GM18873 (cell line): ENCODE data around the gene CSF1.

Source experiments
- ATAC-seq: cut with Tn5 transposase; IDR thresholded peaks from one replicate; pipeline ENCODE4 v1.9.1; 2021; ENCODE audit warnings: mild to moderate bottlenecking, moderate library complexity, moderate number of reproducible peaks; ENCODE audit not compliant: unreplicated experiment, low FRiP score

The CSF1 gene

GRCh38 chr1:109901141-109901523 lies 9.5 kb upstream of the CSF1 start:
- ATAC-seq: no peak

- ATAC-seq: no peak
These were observed 9.0 kb upstream of the CSF1 start for GRCh38 chr1:109901524-109902145.

DNA sequence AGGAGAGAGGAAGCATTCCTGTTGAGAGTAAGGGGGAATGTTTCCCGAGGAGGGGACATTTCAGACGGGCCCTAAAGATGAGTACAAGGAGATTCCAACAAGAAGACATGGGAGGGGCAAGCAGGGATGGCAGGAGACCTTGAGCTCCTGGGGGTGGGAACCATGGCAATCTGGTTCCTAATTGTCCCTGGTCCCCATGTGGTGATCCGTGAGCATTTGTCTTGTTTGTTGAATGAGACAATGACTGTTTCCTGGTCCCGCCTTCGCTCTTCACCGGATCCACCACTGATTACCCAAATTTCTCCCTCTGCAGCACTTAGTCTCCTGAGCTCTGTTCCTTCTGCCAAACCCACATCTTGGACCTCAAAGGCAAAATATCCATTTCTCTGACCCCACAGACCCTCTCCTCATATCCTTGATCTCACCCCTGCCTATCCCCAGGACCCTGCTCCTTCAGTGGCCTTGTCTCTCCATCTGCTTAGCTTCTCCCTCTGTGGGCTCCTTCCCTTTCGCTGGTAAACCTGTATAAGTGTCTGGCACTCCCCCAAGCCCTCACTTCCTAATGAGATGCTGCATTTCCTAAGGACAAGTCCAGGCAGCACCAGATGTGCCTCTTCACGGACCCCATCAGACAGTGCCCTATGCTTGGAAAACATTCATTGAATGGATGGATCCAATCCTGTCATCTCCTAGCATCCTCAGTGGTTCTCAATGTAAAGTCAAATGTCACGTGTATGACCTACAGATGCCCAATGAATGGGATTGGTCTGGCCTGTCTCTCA lies 8.3 kb upstream of the CSF1 start:
- no peak for ATAC-seq

GRCh38 chr1:109903376-109903930 lies 7.2 kb upstream of the CSF1 start:
- no peak for ATAC-seq

GRCh38 chr1:109904105-109904817 lies 6.4 kb upstream of the CSF1 start:
- ATAC-seq: no peak

GRCh38 chr1:109905491-109905890 lies 5.2 kb upstream of the CSF1 start:
- ATAC-seq: no peak

- ATAC-seq: peak; percentile 90
These were observed 4.3 kb upstream of the CSF1 start for GRCh38 chr1:109906160-109906838.

GRCh38 chr1:109906839-109907180 lies 3.8 kb upstream of the CSF1 start:
- no peak for ATAC-seq

DNA sequence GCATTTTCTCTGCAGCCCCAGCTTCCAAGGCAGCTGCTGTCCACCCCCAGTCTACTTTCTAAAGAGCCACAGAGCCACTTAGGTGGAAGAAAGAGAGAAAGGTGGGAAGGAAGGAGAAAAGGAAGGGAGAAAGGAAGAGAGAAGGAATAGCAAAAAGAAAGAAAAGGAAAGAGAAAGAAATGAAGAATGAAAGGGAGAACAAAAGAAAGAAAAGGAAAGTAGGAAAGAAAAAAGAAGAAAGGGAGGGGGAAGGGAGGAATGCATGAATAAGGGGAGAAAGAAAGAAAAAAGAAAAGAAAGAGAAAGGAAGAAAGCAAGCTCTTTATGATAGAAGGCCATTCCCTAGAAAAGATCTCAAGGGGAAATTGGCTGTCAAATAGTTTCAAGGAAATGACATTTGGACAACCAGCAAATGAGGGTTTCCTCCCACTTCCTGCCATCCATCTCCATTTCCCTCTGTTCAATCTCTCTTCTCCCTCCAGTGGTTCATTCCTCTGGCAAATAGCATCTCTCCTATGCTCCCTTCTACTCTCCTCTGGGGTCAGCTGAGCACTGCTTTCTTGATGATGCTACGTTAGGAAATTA lies 3.4 kb upstream of the CSF1 start:
- ATAC-seq: no peak

DNA sequence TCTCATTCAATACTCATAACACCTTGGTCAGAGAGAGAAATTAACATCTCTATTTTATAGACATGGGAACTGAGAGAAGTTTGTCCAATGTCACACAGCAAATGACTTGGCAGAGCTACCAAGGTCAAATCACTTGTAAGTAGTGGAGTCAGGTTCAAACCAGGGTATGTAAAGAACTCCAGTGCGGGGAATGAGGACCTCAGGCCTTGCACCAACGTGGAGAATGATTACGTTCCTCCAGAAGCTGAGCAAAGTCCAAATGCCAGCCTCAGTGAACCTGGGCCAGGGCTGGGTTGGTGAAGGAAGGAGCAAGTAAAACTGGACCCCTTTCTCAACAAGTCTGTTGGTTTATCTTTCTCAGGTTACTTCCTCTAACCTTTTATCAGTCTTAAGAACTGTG lies 1.8 kb upstream of the CSF1 start:
- ATAC-seq: no peak

GRCh38 chr1:109909561-109909960 lies 1.1 kb upstream of the CSF1 start:
- ATAC-seq: no peak

DNA sequence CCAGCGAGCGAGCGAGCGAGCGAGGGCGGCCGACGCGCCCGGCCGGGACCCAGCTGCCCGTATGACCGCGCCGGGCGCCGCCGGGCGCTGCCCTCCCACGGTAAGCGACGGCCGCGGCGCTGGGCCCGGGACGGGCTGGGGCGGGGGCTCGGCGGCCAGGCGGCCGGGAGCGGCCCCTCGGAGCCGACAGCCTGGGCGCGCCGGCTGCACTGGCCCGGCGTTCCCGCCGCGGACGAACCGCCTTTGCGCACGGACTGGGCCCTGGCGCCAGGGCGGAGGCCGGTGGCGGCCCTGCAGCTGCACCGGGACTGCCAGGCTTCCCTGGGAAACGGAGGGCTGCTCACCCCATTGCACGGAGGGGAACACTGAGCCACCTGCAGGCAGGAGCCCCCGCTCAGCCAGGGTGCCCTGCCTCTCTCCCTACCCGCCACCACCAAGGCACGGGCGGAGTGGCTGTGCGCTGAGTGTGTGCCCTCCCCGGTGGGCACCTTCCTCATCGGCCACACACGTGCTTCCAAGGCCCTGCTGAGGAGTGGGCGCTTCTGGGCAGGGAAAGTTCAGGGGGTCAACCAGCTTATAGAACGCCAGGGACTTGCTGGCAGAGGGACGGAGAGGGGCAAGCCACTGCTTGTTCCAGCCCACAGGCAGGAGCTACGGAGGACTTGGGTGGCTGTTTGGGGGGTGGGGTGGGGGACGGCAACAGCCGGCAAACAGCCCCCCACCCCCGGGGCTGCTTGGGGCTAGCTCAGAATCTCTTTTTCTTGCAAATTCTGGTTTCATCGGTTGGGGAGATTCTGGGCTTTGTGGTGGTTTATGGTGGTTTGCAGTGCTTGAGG lies 532 bp downstream of the CSF1 start:
- no peak for ATAC-seq

GRCh38 chr1:109912214-109912861 lies 1.7 kb downstream of the CSF1 start:
- no peak for ATAC-seq

- ATAC-seq: no peak
These were observed 2.2 kb downstream of the CSF1 start for GRCh38 chr1:109912873-109913272.

GRCh38 chr1:109913360-109913879 lies 2.8 kb downstream of the CSF1 start:
- ATAC-seq: no peak

GRCh38 chr1:109914587-109915240 lies 4.1 kb downstream of the CSF1 start:
- no peak for ATAC-seq

GRCh38 chr1:109917051-109917767 lies 6.6 kb downstream of the CSF1 start:
- ATAC-seq: no peak
